Measurements from ENCODE around the gene AIPL1.

The AIPL1 gene

GRCh38 chr17:6465206-6466003, 30.5 kb upstream of the AIPL1 start:
- DNase-seq, result no peak

GRCh38 chr17:6464446-6465041, 29.6 kb upstream of the AIPL1 start:
- DNase-seq, result no peak

GRCh38 chr17:6463616-6464445, 28.9 kb upstream of the AIPL1 start:
- no peak for DNase-seq

- no peak for DNase-seq
These were observed 27.8 kb upstream of the AIPL1 start for GRCh38 chr17:6462692-6463091.

GRCh38 chr17:6461792-6462524, 27.0 kb upstream of the AIPL1 start:
- no peak for DNase-seq

- no peak for DNase-seq
These were observed 26.3 kb upstream of the AIPL1 start for GRCh38 chr17:6461246-6461645.

GRCh38 chr17:6460531-6461161, 25.7 kb upstream of the AIPL1 start:
- DNase-seq, result no peak

GRCh38 chr17:6458460-6458950, 23.6 kb upstream of the AIPL1 start:
- no peak for DNase-seq

GRCh38 chr17:6457688-6458459, 23.0 kb upstream of the AIPL1 start:
- DNase-seq, result no peak

- no peak for DNase-seq
These were observed 22.2 kb upstream of the AIPL1 start for GRCh38 chr17:6456914-6457687.

- DNase-seq, result no peak
These were observed 21.4 kb upstream of the AIPL1 start for GRCh38 chr17:6456321-6456720.

- no peak for DNase-seq
These were observed 20.4 kb upstream of the AIPL1 start for GRCh38 chr17:6455321-6455705.

GRCh38 chr17:6454495-6455320, 19.8 kb upstream of the AIPL1 start:
- no peak for DNase-seq

GRCh38 chr17:6453279-6454024, 18.5 kb upstream of the AIPL1 start:
- DNase-seq, result no peak

GRCh38 chr17:6452471-6453266, 17.7 kb upstream of the AIPL1 start:
- no peak for DNase-seq

- no peak for DNase-seq
These were observed 16.3 kb upstream of the AIPL1 start for GRCh38 chr17:6450926-6451832.

GRCh38 chr17:6449307-6449706, 14.4 kb upstream of the AIPL1 start:
- no peak for DNase-seq
